Measurements from ENCODE around the gene MICAL2. TPM values are rescaled to one million over a fixed set of nuclear protein-coding genes. Genes with fewer than 3 reads are reported as not detected.

The MICAL2 gene
- total RNA-seq, 4 donors from 2014 or later, result 195 to 499 (median 259) TPM

DNA sequence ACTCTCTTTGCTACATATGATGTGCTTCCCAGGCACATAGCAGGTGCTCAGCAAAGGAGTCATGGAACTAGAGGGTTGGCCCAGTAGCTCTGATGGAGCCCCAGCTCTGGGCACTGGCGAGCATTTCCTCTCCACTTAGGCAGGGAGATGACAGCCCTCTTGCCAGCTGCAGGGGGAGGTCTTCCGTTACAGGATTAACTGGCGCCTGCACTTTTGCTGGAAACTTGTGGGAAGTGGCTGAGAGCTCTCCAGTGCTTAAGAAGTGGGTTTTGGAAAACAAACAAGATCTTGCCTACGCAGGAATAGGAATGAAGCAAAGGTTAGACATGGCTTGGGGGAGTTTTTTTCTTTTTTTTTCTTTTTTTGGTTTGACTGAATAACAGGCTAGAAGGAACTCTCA lies 75.5 kb downstream of the MICAL2 start:
- Histone ChIP-seq H3K36me3 (peaks cover 0 to 8% (median 2%) of the 10 kb centered on the region in 4 donors), H3K27me3 (no peaks in the 10 kb centered on the region), H3K27ac (replicated peaks in 1 of 4) (peak overlapping the region; percentile 33 to 78 (median 66)), H3K4me1 (peaks cover 41 to 70% (median 59%) of the 10 kb centered on the region in 4 donors), H3K9me3 (no peaks in the 10 kb centered on the region), H3K4me3 (no peak overlapping the region)
- 44% methylated on average over 4 of the region's 4 CpGs for WGBS
- DNase-seq (ENCODE audit: extremely low spot score), result no peak
- intact Hi-C loops (cut with DNase I), result no loop called here
- TF ChIP-seq POLR2AphosphoS5 (IDR thresholded peaks at IDR 0.05), result no peak
- no peak for TF ChIP-seq POLR2A (IDR thresholded peaks at IDR 0.05; ENCODE audit: low read depth)
- TF ChIP-seq, protein P1, sequence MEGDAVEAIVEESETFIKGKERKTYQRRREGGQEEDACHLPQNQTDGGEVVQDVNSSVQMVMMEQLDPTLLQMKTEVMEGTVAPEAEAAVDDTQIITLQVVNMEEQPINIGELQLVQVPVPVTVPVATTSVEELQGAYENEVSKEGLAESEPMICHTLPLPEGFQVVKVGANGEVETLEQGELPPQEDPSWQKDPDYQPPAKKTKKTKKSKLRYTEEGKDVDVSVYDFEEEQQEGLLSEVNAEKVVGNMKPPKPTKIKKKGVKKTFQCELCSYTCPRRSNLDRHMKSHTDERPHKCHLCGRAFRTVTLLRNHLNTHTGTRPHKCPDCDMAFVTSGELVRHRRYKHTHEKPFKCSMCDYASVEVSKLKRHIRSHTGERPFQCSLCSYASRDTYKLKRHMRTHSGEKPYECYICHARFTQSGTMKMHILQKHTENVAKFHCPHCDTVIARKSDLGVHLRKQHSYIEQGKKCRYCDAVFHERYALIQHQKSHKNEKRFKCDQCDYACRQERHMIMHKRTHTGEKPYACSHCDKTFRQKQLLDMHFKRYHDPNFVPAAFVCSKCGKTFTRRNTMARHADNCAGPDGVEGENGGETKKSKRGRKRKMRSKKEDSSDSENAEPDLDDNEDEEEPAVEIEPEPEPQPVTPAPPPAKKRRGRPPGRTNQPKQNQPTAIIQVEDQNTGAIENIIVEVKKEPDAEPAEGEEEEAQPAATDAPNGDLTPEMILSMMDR (IDR thresholded peaks at IDR 0.05), result no peak
- TF ChIP-seq EP300 (IDR thresholded peaks at IDR 0.05), result no peak

DNA sequence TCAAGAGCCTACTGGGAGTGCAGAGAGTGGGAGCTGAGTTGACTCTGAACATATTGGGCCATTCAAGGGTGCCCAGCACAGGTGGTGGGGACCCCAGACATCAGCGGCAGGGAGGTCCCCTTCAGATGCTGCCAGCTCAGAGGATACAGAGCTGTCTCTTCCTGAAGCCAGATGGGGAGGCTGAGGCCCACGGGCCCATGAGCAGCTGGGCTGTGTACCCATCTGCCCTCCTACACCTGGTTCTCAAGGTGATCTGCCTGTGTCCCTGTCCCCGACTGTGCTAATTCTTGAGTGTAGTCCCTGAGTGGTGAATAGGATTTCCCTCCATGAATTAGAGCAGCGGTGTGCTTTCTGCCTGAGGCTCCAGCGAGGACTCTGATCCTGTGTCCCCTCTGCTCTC lies 76.3 kb downstream of the MICAL2 start:
- Histone ChIP-seq H3K4me1 (peaks cover 39 to 63% (median 52%) of the 10 kb centered on the region in 4 donors), H3K27me3 (no peaks in the 10 kb centered on the region), H3K4me3 (no peak overlapping the region), H3K9me3 (no peaks in the 10 kb centered on the region), H3K36me3 (peaks cover 0 to 8% (median 2%) of the 10 kb centered on the region in 4 donors), H3K27ac (replicated peaks in 1 of 4) (peak overlapping the region; percentile 33 to 78 (median 66))
- intact Hi-C loops (cut with DNase I), result no loop called here
- 94% methylated on average over 3 of the region's 5 CpGs for WGBS
- DNase-seq (ENCODE audit: extremely low spot score), result no peak
- no peak for TF ChIP-seq POLR2AphosphoS5 (IDR thresholded peaks at IDR 0.05)
- TF ChIP-seq, protein P1 (IDR thresholded peaks at IDR 0.05), result no peak
- TF ChIP-seq EP300 (IDR thresholded peaks at IDR 0.05), result no peak
- no peak for TF ChIP-seq POLR2A (IDR thresholded peaks at IDR 0.05; ENCODE audit: low read depth)

DNA sequence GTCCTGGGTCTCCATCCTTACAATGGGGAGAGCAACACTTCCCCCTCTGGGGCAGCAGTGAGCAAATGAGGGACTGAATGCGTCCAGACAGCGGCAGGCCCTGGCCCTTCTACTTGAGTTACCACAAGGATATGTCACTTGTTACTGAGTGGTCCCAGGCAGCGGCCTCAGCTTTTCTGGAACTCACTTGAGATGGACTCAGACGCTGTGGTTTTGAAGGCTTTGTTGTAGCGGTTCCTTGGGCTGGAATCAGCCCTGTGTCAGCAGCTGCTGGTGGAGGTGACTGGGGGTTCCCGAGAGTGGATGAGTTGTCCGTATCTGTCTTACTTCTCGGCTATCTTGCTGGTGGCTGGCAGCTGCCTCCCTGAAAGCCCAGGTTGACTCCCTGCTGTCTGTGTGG lies 77.0 kb downstream of the MICAL2 start:
- DNase-seq (ENCODE audit: extremely low spot score), result no peak
- 68% methylated on average over 7 of the region's 8 CpGs for WGBS
- intact Hi-C loops (cut with DNase I), result no loop called here
- Histone ChIP-seq H3K9me3 (no peaks in the 10 kb centered on the region), H3K27me3 (no peaks in the 10 kb centered on the region), H3K27ac (replicated peaks in 1 of 4) (peak overlapping the region; percentile 4 to 78 (median 62)), H3K36me3 (peaks cover 0 to 8% (median 2%) of the 10 kb centered on the region in 4 donors), H3K4me1 (peaks cover 32 to 56% (median 45%) of the 10 kb centered on the region in 4 donors), H3K4me3 (no peak overlapping the region)
- TF ChIP-seq, protein P1 (IDR thresholded peaks at IDR 0.05), result no peak
- no peak for TF ChIP-seq EP300 (IDR thresholded peaks at IDR 0.05)

DNA sequence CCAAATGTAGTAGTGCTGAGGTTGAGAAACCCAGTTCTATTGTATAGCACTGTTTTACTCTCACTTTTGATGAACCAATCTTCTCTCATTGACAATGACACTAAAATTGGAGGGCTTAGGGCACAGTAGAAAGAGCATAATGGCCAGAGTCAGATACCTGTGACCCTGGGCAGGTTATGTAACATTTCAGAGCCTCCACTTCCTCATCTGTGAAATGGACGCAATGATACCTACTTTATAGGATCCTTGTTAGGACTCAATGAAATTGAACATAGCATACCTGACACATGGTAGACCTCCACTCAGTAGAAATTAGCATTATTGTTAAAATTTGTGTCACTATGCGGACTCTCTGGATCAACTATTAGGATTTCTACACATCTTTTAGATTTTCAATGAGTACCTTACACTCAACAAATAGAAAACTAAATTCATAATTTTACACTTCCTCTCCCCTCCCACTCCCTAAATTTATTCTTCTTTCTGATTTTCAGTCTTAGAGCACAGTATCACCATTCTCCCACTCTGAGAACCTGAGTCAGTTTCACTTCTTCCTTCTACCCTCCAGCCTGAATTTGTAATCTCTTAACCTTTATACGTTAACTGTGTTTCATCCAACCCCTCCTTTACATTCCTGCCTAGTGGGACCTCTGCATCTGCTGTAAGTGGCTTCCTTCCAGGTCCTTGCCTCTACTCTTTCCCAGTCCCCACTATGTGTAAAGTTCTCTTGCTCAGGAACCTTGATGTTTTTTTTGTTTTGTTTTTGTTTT lies 78.3 kb downstream of the MICAL2 start:
- Histone ChIP-seq H3K27me3 (no peaks in the 10 kb centered on the region), H3K36me3 (peaks cover 0 to 8% (median 2%) of the 10 kb centered on the region in 4 donors), H3K4me1 (peaks cover 19 to 55% (median 37%) of the 10 kb centered on the region in 4 donors), H3K9me3 (no peaks in the 10 kb centered on the region), H3K4me3 (no peak overlapping the region), H3K27ac (replicated peaks in 1 of 4) (no peak overlapping the region)
- no peak for DNase-seq (ENCODE audit: extremely low spot score)
- TF ChIP-seq POLR2AphosphoS5 (IDR thresholded peaks at IDR 0.05), result no peak
- no peak for TF ChIP-seq EP300 (IDR thresholded peaks at IDR 0.05)
- no peak for TF ChIP-seq POLR2A (IDR thresholded peaks at IDR 0.05; ENCODE audit: low read depth)
- TF ChIP-seq, protein P1 (IDR thresholded peaks at IDR 0.05), result no peak
- WGBS, result 93% methylated on average over 3 of the region's 3 CpGs
- intact Hi-C loops (cut with DNase I), result no loop called here

Measured in esophagus muscularis mucosa (tissue), 4 donors.